Measurements from ENCODE around the gene L3MBTL4.
A peak's percentile ranks its signal among the peaks of the same experiment; 100 is the strongest.

Gene L3MBTL4

DNA sequence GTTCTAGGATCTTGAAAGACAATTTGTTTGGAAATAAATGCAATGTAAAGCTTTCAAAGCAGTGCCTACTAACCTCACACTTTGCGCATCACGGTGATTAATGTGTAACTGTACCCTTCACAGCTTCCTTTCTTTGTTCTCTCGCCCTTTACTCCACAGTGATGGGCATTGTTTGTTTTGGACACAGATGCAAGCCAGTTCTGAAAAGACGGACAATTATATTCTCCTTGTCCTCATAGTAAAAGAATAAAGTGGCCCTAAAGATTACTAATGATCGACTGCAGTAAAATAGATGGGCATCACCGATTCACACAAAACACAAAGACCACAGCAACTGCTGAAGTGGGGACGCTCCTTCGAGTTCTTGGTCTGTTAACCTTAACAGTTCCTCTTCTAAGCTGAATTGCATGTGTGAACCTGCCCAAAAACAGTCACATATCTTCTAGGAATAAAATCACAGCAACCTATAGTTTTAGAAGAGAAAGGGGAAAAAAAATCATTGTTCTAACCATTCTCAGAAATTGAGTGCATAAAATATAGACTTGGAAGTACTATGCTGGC is 7.7 kb downstream of the L3MBTL4 start:
- H3K4me3 ChIP-seq (replicated peaks in 1 of 2; ENCODE audit: low read depth in 2 of 2, low read length in 2 of 2) = no peak overlapping the region
- TF ChIP-seq, protein P1, sequence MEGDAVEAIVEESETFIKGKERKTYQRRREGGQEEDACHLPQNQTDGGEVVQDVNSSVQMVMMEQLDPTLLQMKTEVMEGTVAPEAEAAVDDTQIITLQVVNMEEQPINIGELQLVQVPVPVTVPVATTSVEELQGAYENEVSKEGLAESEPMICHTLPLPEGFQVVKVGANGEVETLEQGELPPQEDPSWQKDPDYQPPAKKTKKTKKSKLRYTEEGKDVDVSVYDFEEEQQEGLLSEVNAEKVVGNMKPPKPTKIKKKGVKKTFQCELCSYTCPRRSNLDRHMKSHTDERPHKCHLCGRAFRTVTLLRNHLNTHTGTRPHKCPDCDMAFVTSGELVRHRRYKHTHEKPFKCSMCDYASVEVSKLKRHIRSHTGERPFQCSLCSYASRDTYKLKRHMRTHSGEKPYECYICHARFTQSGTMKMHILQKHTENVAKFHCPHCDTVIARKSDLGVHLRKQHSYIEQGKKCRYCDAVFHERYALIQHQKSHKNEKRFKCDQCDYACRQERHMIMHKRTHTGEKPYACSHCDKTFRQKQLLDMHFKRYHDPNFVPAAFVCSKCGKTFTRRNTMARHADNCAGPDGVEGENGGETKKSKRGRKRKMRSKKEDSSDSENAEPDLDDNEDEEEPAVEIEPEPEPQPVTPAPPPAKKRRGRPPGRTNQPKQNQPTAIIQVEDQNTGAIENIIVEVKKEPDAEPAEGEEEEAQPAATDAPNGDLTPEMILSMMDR (IDR thresholded peaks at IDR 0.05; ENCODE audit: low read depth, low read length) = no peak
- no peak for DNase-seq (ENCODE audit: low read depth in 2 of 2)

GRCh38 chr18:6406075-6406909 is 8.4 kb downstream of the L3MBTL4 start:
- TF ChIP-seq, protein P1 (IDR thresholded peaks at IDR 0.05; ENCODE audit: low read depth, low read length) = no peak
- peak; percentile 13 to 58 for DNase-seq (ENCODE audit: low read depth in 2 of 2)
- no peak overlapping the region for H3K4me3 ChIP-seq (replicated peaks in 1 of 2; ENCODE audit: low read depth in 2 of 2, low read length in 2 of 2)

DNA sequence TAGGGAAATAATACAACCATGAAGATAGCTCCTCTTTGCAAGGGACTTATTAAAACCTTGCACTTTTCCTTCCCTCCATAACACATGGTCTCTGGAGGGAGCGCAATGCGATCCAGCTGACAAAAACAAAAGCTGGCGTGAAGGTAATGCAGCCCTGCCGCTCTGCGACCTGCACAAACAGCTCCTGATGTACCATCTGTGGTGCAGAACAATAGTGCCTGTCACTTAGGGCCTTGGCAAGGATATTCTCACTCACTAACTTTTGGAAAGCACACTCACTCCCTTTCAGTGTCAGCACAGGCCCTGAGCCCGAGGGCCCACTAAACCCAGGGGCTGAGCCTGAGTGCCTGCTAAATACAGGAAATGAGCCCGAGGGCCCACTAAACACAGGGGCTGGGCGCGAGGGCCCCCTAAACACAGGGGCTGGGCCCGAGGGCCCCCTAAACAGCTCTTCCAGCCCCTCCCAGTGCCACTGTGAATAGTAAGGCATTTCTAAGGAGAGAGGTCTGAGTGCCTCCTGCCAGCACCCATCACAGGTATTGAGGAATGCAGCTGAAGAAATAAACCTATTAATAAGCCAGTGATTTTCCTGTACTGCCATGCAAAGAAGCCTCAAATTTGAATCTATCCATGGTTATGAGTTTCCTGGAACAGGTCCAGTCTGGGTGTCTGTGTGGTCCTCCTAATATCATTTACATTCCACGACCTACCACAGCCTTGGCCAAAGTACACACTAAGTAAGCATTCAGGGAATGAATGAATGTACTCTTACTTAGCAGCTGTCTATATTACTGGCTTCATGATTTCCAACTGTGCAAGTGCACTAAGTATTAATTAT is 9.3 kb downstream of the L3MBTL4 start:
- TF ChIP-seq, protein P1 (IDR thresholded peaks at IDR 0.05; ENCODE audit: low read depth, low read length) = no peak
- no peak overlapping the region for H3K4me3 ChIP-seq (replicated peaks in 1 of 2; ENCODE audit: low read depth in 2 of 2, low read length in 2 of 2)
- DNase-seq (ENCODE audit: low read depth in 2 of 2) = no peak

GRCh38 chr18:6404834-6405233 is 9.9 kb downstream of the L3MBTL4 start:
- no peak for DNase-seq (ENCODE audit: low read depth in 2 of 2)
- H3K4me3 ChIP-seq (replicated peaks in 1 of 2; ENCODE audit: low read depth in 2 of 2, low read length in 2 of 2) = no peak overlapping the region
- TF ChIP-seq, protein P1 (IDR thresholded peaks at IDR 0.05; ENCODE audit: low read depth, low read length) = no peak

DNA sequence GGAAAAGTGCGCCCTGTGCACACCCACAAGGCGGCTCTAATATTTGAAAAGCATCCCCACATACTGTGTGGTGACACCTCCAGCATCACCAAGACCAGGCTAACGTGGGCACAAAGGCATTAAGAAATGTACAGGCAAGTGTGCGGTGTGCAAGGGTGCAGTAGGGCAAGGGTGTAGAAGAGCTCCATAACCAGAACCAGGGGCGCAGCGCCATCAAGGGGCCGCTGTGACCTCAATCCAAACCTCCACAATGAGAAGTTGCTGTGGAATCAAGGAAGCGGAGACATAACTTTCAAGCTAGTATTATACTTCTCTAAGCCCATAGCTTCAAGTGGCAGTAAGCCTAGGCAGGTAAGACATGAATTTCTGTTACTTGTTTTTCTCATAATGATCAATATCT is 13.0 kb downstream of the L3MBTL4 start:
- no peak for DNase-seq (ENCODE audit: low read depth in 2 of 2)
- H3K4me3 ChIP-seq (replicated peaks in 1 of 2; ENCODE audit: low read depth in 2 of 2, low read length in 2 of 2) = no peak overlapping the region
- TF ChIP-seq, protein P1 (IDR thresholded peaks at IDR 0.05; ENCODE audit: low read depth, low read length) = no peak

DNA sequence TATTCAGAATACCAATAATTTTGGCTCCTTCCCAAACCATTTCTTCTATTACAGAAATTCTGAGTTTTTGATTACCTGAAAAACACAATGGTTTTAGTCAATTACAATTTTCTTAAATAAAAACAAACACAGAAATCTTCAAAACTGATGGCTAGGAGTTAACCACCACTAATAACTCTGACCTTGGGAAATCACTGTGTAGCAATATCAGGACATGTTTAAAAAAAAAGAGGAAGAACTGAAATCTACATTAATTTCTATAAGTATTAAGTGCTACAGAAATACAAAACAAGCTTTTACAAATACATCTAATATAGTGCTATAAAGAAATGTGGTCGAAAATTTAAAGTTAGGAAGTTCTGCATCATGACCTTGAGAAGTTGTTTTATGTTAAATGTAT is 14.9 kb downstream of the L3MBTL4 start:
- DNase-seq (ENCODE audit: low read depth in 2 of 2) = no peak
- TF ChIP-seq, protein P1 (IDR thresholded peaks at IDR 0.05; ENCODE audit: low read depth, low read length) = no peak
- H3K4me3 ChIP-seq (replicated peaks in 1 of 2; ENCODE audit: low read depth in 2 of 2, low read length in 2 of 2) = no peak overlapping the region
